Activated effector memory CD4-positive, alpha-beta T cell treated with Interleukin-2 at 50 U/mL for 16 hours (primary cell): ENCODE results near the gene LRMDA.

Experiments
- DNase-seq: peaks from one replicate; pipeline ENCODE4 v3.0.0-alpha.2; 2020

The LRMDA gene

GRCh38 chr10:76198287-76199035 is 767.0 kb downstream of the LRMDA start:
- DNase-seq, result no peak

GRCh38 chr10:76201962-76202361 is 770.5 kb downstream of the LRMDA start:
- DNase-seq, result no peak

GRCh38 chr10:76202777-76203176 is 771.4 kb downstream of the LRMDA start:
- DNase-seq, result no peak

GRCh38 chr10:76205361-76205760 is 773.9 kb downstream of the LRMDA start:
- no peak for DNase-seq

- DNase-seq, result no peak
Observed at GRCh38 chr10:76206797-76207352, 775.5 kb downstream of the LRMDA start.

GRCh38 chr10:76209135-76209534 is 777.7 kb downstream of the LRMDA start:
- no peak for DNase-seq

GRCh38 chr10:76210211-76210610 is 778.8 kb downstream of the LRMDA start:
- DNase-seq, result no peak

- DNase-seq, result no peak
Observed at GRCh38 chr10:76211691-76212090, 780.3 kb downstream of the LRMDA start.

- no peak for DNase-seq
Observed at GRCh38 chr10:76213876-76214275, 782.5 kb downstream of the LRMDA start.

- DNase-seq, result no peak
Observed at GRCh38 chr10:76218035-76218434, 786.6 kb downstream of the LRMDA start.

GRCh38 chr10:76229341-76229740 is 797.9 kb downstream of the LRMDA start:
- no peak for DNase-seq

GRCh38 chr10:76230921-76231285 is 799.5 kb downstream of the LRMDA start:
- no peak for DNase-seq

- no peak for DNase-seq
Observed at GRCh38 chr10:76231286-76231934, 800.0 kb downstream of the LRMDA start.

- no peak for DNase-seq
Observed at GRCh38 chr10:76234499-76235226, 803.2 kb downstream of the LRMDA start.

- no peak for DNase-seq
Observed at GRCh38 chr10:76236356-76236755, 804.9 kb downstream of the LRMDA start.

GRCh38 chr10:76242956-76243355 is 811.5 kb downstream of the LRMDA start:
- DNase-seq, result no peak

- DNase-seq, result no peak
Observed at GRCh38 chr10:76244061-76244686, 812.8 kb downstream of the LRMDA start.

GRCh38 chr10:76245951-76246495 is 814.6 kb downstream of the LRMDA start:
- no peak for DNase-seq

GRCh38 chr10:76248649-76249200 is 817.3 kb downstream of the LRMDA start:
- no peak for DNase-seq

- no peak for DNase-seq
Observed at GRCh38 chr10:76251841-76252671, 820.6 kb downstream of the LRMDA start.

- DNase-seq, result no peak
Observed at GRCh38 chr10:76252733-76253132, 821.3 kb downstream of the LRMDA start.

- no peak for DNase-seq
Observed at GRCh38 chr10:76255241-76255640, 823.8 kb downstream of the LRMDA start.
